Smooth muscle cell (in vitro differentiated cells): Measurements from ENCODE around the gene FOLR2. TPM values are rescaled to one million over a fixed set of nuclear protein-coding genes. Genes with fewer than 3 reads are reported as not detected.

ENCODE experiments used
- DNase-seq: peaks from one replicate; lab custom pipeline; 2025; ENCODE audit not compliant: unreplicated experiment; lab: John Stamatoyannopoulos, UW
- H2AFZ ChIP-seq: fragments of 200-600 bp; sonication (generic); 2 replicates; pipeline ENCODE4 v1.6.0; 2016; ENCODE audit warnings: antibody characterized with exemption, low read depth, mild to moderate bottlenecking
- H3F3A ChIP-seq: fragments of 200-600 bp; sonication (generic); 2 replicates; pipeline ENCODE4 v1.6.0; 2017; ENCODE audit warnings: antibody characterized with exemption, low read depth
- H3K27ac ChIP-seq: fragments of 200-600 bp; sonication (generic); 2 replicates; pipeline ENCODE4 v1.5.1; 2016; ENCODE audit warnings: low read depth, mild to moderate bottlenecking
- H3K27me3 ChIP-seq: fragments of 200-600 bp; sonication (generic); 2 replicates; pipeline ENCODE4 v1.6.1; 2016; ENCODE audit warnings: low read depth, mild to moderate bottlenecking
- H3K36me3 ChIP-seq: fragments of 200-600 bp; sonication (generic); 2 replicates; pipeline ENCODE4 v1.5.1; 2016; ENCODE audit warnings: low read depth
- H3K4me1 ChIP-seq: fragments of 200-600 bp; sonication (generic); 2 replicates; pipeline ENCODE4 v1.5.1; 2016; ENCODE audit warnings: low read depth
- H3K4me2 ChIP-seq: fragments of 200-600 bp; sonication (generic); 2 replicates; pipeline ENCODE4 v1.6.0; 2016; ENCODE audit warnings: mild to moderate bottlenecking
- H3K4me3 ChIP-seq: fragments of 200-600 bp; sonication (generic); 2 replicates; pipeline ENCODE4 v1.5.1; 2016; ENCODE audit warnings: mild to moderate bottlenecking
- H3K79me2 ChIP-seq: fragments of 200-600 bp; sonication (generic); 2 replicates; pipeline ENCODE4 v1.6.0; 2016; ENCODE audit warnings: low read depth, mild to moderate bottlenecking
- H3K9ac ChIP-seq: fragments of 200-600 bp; sonication (generic); 2 replicates; pipeline ENCODE4 v1.6.0; 2016; ENCODE audit warnings: low read depth
- H3K9me3 ChIP-seq: fragments of 200-600 bp; sonication (generic); replicated peaks from 2 replicates; pipeline ENCODE4 v1.5.1; 2016; ENCODE audit warnings: low read depth
- H4K20me1 ChIP-seq: fragments of 200-600 bp; sonication (generic); 2 replicates; pipeline ENCODE4 v1.6.0; 2016; ENCODE audit warnings: low read depth
- WGBS: methylation state at CpG from one replicate; pipeline ENCODE4 v1.1.7; 2016; ENCODE audit warnings: low lambda C conversion rate; 5-methylcytosine and 5-hydroxymethylcytosine counted together
- polyA plus RNA-seq: library from polyadenylated mRNA; unstranded; fragments of >200 nt; fragmentation: Nextera tagmentation; extraction: Ambion mirVana; gene quantifications from 2 replicates; pipeline ENCODE4 v1.2.1, GENCODE V29; 2016
- total RNA-seq: library from RNA; depleted of rRNA; stranded (reverse); fragments of >200 nt; gene quantifications from 2 replicates; pipeline ENCODE4 v1.2.3, GENCODE V29; 2014
- TF ChIP-seq, protein P1 (sequence below): fragments of 200-600 bp; sonication (generic); IDR thresholded peaks from 2 replicates; pipeline ENCODE4 v1.5.1; 2017; ENCODE audit warnings: borderline replicate concordance, mild to moderate bottlenecking, antibody characterized with exemption; ENCODE audit not compliant: insufficient read depth, poor library complexity, severe bottlenecking

Gene FOLR2
- total and polyA plus RNA-seq, 2 experiments from 2014 or later, result not detected

DNA sequence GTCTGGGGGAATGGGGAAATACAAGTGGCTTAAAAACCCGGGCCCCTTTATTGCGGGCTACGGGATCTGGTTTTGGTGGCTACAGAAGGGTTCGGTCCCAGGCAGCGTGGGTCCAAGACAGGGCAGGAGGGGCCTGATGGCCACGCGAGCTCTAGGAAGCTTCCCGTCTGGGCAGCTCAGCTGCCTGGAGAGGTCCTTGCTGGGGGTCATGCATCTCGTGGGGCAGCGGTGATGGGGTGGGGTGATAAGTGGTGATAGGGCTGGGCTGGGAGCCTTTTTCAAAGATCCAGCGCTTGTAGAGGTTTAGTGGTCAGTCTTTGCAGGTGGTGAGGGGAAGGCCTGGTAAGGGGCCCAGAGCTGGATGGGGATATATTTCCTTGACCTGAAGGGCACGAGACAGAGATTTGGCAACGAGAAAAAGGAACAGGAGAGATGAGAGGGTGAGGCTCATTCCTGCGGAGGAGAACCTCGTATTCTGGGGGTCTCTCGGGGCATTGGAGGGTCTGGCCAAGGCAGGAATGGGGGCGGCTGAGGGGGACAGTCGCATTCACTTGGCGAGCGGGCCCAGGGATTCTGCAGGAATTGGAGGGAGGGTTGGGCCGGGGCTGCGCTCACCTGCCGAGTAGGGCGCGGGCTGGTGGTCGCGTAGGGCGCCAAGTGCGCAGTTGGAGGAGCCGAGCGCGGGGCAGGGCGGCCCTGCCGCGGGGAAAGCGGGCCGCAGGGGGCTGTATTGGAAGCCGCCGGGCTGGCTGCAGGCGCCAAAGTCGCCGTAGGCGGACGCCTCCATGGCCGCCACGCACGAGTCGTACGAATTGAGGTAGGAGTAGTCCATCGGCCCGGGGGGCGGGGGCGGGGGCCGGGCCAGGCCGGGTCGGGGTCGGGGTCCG lies 26.8 kb downstream of the FOLR2 start:
- H3K4me3 ChIP-seq, result peak overlapping the region; percentile 45
- no peaks in the 10 kb centered on the region for H3K79me2 ChIP-seq
- H3K9me3 ChIP-seq, result no peaks in the 10 kb centered on the region
- H3K27me3 ChIP-seq, result peaks cover 79% of the 10 kb centered on the region
- 22% methylated on average over 48 of the region's 58 CpGs for WGBS
- no peak overlapping the region for H3K27ac ChIP-seq
- H2AFZ ChIP-seq, result no peak overlapping the region
- DNase-seq, result no peak
- peaks cover 15% of the 10 kb centered on the region for H3K4me1 ChIP-seq
- no peak overlapping the region for H3K9ac ChIP-seq
- H4K20me1 ChIP-seq, result peaks cover 7% of the 10 kb centered on the region
- TF ChIP-seq, protein P1, sequence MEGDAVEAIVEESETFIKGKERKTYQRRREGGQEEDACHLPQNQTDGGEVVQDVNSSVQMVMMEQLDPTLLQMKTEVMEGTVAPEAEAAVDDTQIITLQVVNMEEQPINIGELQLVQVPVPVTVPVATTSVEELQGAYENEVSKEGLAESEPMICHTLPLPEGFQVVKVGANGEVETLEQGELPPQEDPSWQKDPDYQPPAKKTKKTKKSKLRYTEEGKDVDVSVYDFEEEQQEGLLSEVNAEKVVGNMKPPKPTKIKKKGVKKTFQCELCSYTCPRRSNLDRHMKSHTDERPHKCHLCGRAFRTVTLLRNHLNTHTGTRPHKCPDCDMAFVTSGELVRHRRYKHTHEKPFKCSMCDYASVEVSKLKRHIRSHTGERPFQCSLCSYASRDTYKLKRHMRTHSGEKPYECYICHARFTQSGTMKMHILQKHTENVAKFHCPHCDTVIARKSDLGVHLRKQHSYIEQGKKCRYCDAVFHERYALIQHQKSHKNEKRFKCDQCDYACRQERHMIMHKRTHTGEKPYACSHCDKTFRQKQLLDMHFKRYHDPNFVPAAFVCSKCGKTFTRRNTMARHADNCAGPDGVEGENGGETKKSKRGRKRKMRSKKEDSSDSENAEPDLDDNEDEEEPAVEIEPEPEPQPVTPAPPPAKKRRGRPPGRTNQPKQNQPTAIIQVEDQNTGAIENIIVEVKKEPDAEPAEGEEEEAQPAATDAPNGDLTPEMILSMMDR, result no peak
- H3K36me3 ChIP-seq, result no peaks in the 10 kb centered on the region
- H3F3A ChIP-seq, result peaks cover 9% of the 10 kb centered on the region
- H3K4me2 ChIP-seq, result peak overlapping the region; percentile 83

DNA sequence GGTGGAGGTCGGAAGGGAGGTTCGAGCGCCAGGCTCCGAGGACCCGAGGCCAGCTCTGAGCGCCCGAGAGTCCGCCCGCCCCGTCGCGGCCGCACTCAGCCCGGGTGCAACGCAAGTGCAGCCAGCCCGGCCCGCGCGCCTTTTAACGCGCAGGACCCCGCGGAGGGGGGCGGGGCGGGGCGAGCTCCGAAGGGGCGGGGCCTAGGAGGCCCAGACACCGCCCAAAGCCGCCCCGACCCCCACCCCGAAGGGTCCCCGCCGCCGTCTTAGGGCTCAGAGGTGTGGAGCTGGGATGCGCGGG lies 27.4 kb downstream of the FOLR2 start, which contains the start of gene PHOX2A:
PHOX2A (minus strand) TSS at position 117 of the 301 bp plus-strand sequence. CDS start 172 bp downstream, outside the sequence.
- peak within 1 kb of the TSS; percentile 45 for H3K4me3 ChIP-seq
- peak within 1 kb of the TSS; percentile 83 for H3K4me2 ChIP-seq
- no peak within 1 kb of the TSS for H3K27ac ChIP-seq
- H3K9me3 ChIP-seq, result no peaks in the 10 kb centered on the region
- no peaks in the 10 kb centered on the region for H3K36me3 ChIP-seq
- peaks cover 3% of the 10 kb centered on the region for H3F3A ChIP-seq
- no peak for DNase-seq
- peaks cover 9% of the 10 kb centered on the region for H3K4me1 ChIP-seq
- TF ChIP-seq, protein P1, result no peak
- H2AFZ ChIP-seq, result no peak within 1 kb of the TSS
- no CpG with 5 or more reads among the region's 37 CpGs for WGBS
- H4K20me1 ChIP-seq, result peaks cover under 1% of the 10 kb centered on the region
- H3K79me2 ChIP-seq, result no peaks in the 10 kb centered on the region
- no peak within 1 kb of the TSS for H3K9ac ChIP-seq
- H3K27me3 ChIP-seq, result peaks cover 79% of the 10 kb centered on the region

DNA sequence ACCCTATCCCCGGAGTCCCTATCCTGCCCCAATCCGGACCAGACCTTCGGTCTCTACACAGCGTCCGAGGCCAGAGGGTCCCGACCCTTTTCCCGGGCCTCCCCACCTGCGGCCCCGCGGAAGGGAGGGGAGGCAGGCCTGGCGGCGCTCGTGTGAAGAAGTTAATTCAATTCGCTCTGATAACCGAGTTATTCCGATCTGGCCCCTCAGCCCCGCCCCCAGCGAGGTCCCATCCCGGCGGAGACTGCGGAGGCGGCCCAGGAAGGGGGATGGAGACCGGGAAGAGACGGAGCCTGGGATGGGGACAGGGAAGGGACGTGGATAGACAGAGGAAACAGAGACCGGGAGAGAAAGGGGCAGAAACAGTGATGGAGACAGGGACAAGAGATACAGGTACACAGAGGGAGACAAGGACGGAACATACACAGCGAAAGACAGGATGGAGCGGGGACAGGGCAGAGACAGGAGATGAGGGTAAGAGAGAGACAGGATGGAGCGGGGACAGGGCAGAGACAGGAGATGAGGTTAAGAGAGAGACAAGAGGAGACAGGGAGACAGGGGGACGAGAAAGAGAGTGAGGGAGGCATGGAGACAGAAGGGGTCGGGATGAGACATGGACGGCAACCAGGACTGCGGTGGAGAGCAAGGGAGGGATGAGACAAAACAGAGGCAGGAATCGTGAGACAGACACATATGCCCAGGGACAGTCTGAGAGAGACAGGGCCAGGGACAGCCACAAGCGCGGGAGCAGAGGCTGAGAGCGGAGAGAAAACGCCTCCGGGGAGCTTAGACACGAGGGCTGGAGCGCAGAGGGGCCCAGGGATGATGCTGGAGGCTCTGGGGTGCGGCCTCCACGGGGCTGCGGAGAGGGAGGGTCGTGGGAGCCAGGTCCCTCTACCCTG lies 28.0 kb downstream of the FOLR2 start:
- peak overlapping the region; percentile 45 for H3K4me3 ChIP-seq
- H3K9ac ChIP-seq, result no peak overlapping the region
- no peaks in the 10 kb centered on the region for H3K79me2 ChIP-seq
- H4K20me1 ChIP-seq, result no peaks in the 10 kb centered on the region
- no peaks in the 10 kb centered on the region for H3K9me3 ChIP-seq
- H3F3A ChIP-seq, result no peaks in the 10 kb centered on the region
- H3K4me2 ChIP-seq, result peak overlapping the region; percentile 83
- peaks cover 6% of the 10 kb centered on the region for H3K4me1 ChIP-seq
- no peak overlapping the region for H3K27ac ChIP-seq
- H2AFZ ChIP-seq, result no peak overlapping the region
- H3K27me3 ChIP-seq, result peaks cover 79% of the 10 kb centered on the region
- no peaks in the 10 kb centered on the region for H3K36me3 ChIP-seq
- TF ChIP-seq, protein P1, result no peak
- no peak for DNase-seq
- WGBS, result 4% methylated on average over 44 of the region's 46 CpGs
